Measurements from ENCODE around the gene GGCX. TPM values are rescaled to one million over a fixed set of nuclear protein-coding genes. Genes with fewer than 3 reads are reported as not detected.

The GGCX gene
- total and polyA plus RNA-seq, 2 of the 13 experiments (the other 11 are each of a cell fraction or from before 2014, with no cell fraction given), result 72.5 to 103 TPM

DNA sequence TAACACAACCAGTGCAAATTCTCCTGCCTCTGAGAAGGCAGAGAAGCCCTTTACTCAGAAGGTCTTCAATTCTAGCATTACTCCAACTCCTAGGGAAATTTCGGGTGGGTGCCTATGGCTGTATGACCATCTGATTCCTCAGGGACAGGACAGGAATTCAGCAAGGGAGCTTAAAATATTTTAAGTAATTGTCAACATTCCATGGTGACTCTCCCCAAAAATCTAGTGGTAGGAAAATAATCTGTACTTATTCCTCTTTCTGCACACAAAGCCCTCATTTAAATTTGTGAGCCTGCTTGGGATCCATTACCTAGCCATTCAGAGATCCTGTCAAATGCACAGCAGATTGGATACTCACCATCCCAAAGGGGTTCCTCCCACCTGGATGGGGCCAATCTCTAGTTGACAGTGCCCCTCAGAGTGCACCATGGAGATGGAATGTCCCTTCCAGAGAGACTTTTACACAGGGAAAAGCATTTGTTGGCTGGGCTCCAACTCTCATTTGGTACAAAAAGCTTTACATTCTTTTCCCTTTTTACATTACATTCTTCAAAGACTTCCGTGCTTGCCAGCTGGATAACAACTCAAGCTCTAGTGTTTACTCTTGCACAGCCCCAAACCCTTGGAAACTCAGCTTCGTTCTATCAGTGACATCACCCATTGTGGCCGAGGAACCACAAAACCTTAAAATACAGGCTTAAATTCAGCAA lies 44.3 kb upstream of the GGCX start (continued):
- TF ChIP-seq, protein P1, sequence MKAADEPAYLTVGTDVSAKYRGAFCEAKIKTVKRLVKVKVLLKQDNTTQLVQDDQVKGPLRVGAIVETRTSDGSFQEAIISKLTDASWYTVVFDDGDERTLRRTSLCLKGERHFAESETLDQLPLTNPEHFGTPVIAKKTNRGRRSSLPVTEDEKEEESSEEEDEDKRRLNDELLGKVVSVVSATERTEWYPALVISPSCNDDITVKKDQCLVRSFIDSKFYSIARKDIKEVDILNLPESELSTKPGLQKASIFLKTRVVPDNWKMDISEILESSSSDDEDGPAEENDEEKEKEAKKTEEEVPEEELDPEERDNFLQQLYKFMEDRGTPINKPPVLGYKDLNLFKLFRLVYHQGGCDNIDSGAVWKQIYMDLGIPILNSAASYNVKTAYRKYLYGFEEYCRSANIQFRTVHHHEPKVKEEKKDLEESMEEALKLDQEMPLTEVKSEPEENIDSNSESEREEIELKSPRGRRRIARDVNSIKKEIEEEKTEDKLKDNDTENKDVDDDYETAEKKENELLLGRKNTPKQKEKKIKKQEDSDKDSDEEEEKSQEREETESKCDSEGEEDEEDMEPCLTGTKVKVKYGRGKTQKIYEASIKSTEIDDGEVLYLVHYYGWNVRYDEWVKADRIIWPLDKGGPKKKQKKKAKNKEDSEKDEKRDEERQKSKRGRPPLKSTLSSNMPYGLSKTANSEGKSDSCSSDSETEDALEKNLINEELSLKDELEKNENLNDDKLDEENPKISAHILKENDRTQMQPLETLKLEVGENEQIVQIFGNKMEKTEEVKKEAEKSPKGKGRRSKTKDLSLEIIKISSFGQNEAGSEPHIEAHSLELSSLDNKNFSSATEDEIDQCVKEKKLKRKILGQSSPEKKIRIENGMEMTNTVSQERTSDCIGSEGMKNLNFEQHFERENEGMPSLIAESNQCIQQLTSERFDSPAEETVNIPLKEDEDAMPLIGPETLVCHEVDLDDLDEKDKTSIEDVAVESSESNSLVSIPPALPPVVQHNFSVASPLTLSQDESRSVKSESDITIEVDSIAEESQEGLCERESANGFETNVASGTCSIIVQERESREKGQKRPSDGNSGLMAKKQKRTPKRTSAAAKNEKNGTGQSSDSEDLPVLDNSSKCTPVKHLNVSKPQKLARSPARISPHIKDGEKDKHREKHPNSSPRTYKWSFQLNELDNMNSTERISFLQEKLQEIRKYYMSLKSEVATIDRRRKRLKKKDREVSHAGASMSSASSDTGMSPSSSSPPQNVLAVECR (CRISPR knock-in tag; IDR thresholded peaks at IDR 0.05; ENCODE audit: borderline replicate concordance), result peak; percentile 14; the same call in 1 of the 2 replicates
- TF ChIP-seq, protein P2, sequence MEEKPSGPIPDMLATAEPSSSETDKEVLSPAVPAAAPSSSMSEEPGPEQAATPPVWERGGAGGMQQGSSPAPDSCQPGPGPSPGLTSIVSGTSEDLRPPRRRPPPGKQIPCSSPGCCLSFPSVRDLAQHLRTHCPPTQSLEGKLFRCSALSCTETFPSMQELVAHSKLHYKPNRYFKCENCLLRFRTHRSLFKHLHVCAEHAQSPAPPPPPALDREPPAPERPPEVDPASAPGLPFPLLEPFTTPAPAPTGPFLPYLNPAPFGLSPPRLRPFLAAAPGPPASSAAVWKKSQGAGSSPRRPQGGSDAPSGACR (CRISPR knock-in tag; IDR thresholded peaks at IDR 0.05), result no peak
- no peak for TF ChIP-seq MED8 (CRISPR knock-in tag; IDR thresholded peaks at IDR 0.05; ENCODE audit: insufficient replicate concordance)
- TF ChIP-seq, protein P3, sequence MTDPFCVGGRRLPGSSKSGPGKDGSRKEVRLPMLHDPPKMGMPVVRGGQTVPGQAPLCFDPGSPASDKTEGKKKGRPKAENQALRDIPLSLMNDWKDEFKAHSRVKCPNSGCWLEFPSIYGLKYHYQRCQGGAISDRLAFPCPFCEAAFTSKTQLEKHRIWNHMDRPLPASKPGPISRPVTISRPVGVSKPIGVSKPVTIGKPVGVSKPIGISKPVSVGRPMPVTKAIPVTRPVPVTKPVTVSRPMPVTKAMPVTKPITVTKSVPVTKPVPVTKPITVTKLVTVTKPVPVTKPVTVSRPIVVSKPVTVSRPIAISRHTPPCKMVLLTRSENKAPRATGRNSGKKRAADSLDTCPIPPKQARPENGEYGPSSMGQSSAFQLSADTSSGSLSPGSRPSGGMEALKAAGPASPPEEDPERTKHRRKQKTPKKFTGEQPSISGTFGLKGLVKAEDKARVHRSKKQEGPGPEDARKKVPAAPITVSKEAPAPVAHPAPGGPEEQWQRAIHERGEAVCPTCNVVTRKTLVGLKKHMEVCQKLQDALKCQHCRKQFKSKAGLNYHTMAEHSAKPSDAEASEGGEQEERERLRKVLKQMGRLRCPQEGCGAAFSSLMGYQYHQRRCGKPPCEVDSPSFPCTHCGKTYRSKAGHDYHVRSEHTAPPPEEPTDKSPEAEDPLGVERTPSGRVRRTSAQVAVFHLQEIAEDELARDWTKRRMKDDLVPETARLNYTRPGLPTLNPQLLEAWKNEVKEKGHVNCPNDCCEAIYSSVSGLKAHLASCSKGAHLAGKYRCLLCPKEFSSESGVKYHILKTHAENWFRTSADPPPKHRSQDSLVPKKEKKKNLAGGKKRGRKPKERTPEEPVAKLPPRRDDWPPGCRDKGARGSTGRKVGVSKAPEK (CRISPR knock-in tag; IDR thresholded peaks at IDR 0.05; ENCODE audit: borderline replicate concordance), result no peak
- TF ChIP-seq HNRNPL (IDR thresholded peaks at IDR 0.05; ENCODE audit: low read depth, low read length), result no peak
- peak; percentile 28; the same call in 1 of the 2 replicates for TF ChIP-seq FOSL2 (CRISPR knock-in tag; IDR thresholded peaks at IDR 0.05)
- no peak for TF ChIP-seq NCOA2 (CRISPR knock-in tag; IDR thresholded peaks at IDR 0.05)
- TF ChIP-seq ZNF20 (CRISPR knock-in tag; IDR thresholded peaks at IDR 0.05), result no peak
- TF ChIP-seq ZNF264 (CRISPR knock-in tag; IDR thresholded peaks at IDR 0.05), result 0 out of 2 replicates have a peak, but pooled peaks have one; percentile 59
- no peak for TF ChIP-seq HDAC6 (IDR thresholded peaks at IDR 0.05; ENCODE audit: low read depth, low read length)
- TF ChIP-seq RXRB (CRISPR knock-in tag; IDR thresholded peaks at IDR 0.05; ENCODE audit: borderline replicate concordance), result peak; percentile 23; the same call in 1 of the 2 replicates
- TF ChIP-seq LCORL (IDR thresholded peaks at IDR 0.05), result no peak
- TF ChIP-seq LCORL (CRISPR knock-in tag; IDR thresholded peaks at IDR 0.05), result peak; percentile 51; the same call in 1 of the 2 replicates
- TF ChIP-seq, protein P4, sequence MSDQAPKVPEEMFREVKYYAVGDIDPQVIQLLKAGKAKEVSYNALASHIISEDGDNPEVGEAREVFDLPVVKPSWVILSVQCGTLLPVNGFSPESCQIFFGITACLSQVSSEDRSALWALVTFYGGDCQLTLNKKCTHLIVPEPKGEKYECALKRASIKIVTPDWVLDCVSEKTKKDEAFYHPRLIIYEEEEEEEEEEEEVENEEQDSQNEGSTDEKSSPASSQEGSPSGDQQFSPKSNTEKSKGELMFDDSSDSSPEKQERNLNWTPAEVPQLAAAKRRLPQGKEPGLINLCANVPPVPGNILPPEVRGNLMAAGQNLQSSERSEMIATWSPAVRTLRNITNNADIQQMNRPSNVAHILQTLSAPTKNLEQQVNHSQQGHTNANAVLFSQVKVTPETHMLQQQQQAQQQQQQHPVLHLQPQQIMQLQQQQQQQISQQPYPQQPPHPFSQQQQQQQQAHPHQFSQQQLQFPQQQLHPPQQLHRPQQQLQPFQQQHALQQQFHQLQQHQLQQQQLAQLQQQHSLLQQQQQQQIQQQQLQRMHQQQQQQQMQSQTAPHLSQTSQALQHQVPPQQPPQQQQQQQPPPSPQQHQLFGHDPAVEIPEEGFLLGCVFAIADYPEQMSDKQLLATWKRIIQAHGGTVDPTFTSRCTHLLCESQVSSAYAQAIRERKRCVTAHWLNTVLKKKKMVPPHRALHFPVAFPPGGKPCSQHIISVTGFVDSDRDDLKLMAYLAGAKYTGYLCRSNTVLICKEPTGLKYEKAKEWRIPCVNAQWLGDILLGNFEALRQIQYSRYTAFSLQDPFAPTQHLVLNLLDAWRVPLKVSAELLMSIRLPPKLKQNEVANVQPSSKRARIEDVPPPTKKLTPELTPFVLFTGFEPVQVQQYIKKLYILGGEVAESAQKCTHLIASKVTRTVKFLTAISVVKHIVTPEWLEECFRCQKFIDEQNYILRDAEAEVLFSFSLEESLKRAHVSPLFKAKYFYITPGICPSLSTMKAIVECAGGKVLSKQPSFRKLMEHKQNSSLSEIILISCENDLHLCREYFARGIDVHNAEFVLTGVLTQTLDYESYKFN (CRISPR knock-in tag; conservative IDR thresholded peaks at IDR 0.05), result 0 out of 2 replicates have a peak, but pooled peaks have one; percentile 12
- TF ChIP-seq SCMH1 (CRISPR knock-in tag; IDR thresholded peaks at IDR 0.05; ENCODE audit: borderline replicate concordance), result no peak
- TF ChIP-seq ZNF878 (CRISPR knock-in tag; IDR thresholded peaks at IDR 0.05), result 0 out of 2 replicates have a peak, but pooled peaks have one; percentile 25
- no peak for TF ChIP-seq ZNF350 (CRISPR knock-in tag; IDR thresholded peaks at IDR 0.05; ENCODE audit: borderline replicate concordance, low read depth)
- peak; percentile 66 for TF ChIP-seq SAP130 (CRISPR knock-in tag; IDR thresholded peaks at IDR 0.05; ENCODE audit: low read depth)

Data from HepG2 (cell line).